ENCODE data around the gene KRT7. TPM values are rescaled to one million over a fixed set of nuclear protein-coding genes. Genes with fewer than 3 reads are reported as not detected.

Gene KRT7
- total and polyA plus RNA-seq, 5 donors: 0.16 to 3.0 (median 1.0) TPM; not detected in 1

- intact Hi-C loops (cut with DNase I): no loop called here
- WGBS: 80% methylated on average over 16 of the region's 16 CpGs
- Histone ChIP-seq H3K4me1 (ENCODE audit: control insufficient read depth, insufficient read depth, low read length) (peaks cover 12% of the 10 kb centered on the region), H3K27me3 (ENCODE audit: control insufficient read depth, insufficient read depth) (no peaks in the 10 kb centered on the region), H3K4me3 (ENCODE audit: low read length) (no peak overlapping the region), H3K9me3 (ENCODE audit: control insufficient read depth, low read length) (no peaks in the 10 kb centered on the region), H3K27ac (ENCODE audit: low read length) (no peak overlapping the region)
- ATAC-seq (no peak), DNase-seq (peak in 1 of 3 donors; percentile 42)
Observed at GRCh38 chr12:52190860-52191729, 41.9 kb upstream of the KRT7 start.

GRCh38 chr12:52191841-52192791, 40.9 kb upstream of the KRT7 start, which contains the start of gene KRT80:
Gene KRT80, minus strand, starts transcription at chr12:52192014. Its CDS starts 112 bp downstream, at chr12:52191902.
- intact Hi-C loops (cut with DNase I): no loop called here
- H3K4me1 ChIP-seq (ENCODE audit: control insufficient read depth, insufficient read depth, low read length): peaks cover 12% of the 10 kb centered on the region
- no peaks in the 10 kb centered on the region for H3K27me3 ChIP-seq (ENCODE audit: control insufficient read depth, insufficient read depth)
- no peak within 1 kb of the TSS for H3K4me3 ChIP-seq (ENCODE audit: low read length)
- no peak within 1 kb of the TSS for H3K27ac ChIP-seq (ENCODE audit: low read length)
- no peaks in the 10 kb centered on the region for H3K9me3 ChIP-seq (ENCODE audit: control insufficient read depth, low read length)
- 69% methylated on average over 20 of the region's 20 CpGs for WGBS
- peak; percentile 88 to 91 for ATAC-seq
- peak; percentile 87 to 92 (median 91) for DNase-seq

- no peak overlapping the region for H3K27ac ChIP-seq (ENCODE audit: low read length)
- H3K9me3 ChIP-seq (ENCODE audit: control insufficient read depth, low read length): no peaks in the 10 kb centered on the region
- intact Hi-C loops (cut with DNase I): no loop called here
- ATAC-seq: no peak
- 64% methylated on average over 6 of the region's 6 CpGs for WGBS
- H3K4me1 ChIP-seq (ENCODE audit: control insufficient read depth, insufficient read depth, low read length): peaks cover 12% of the 10 kb centered on the region
- H3K4me3 ChIP-seq (ENCODE audit: low read length): no peak overlapping the region
- no peak for DNase-seq
- no peaks in the 10 kb centered on the region for H3K27me3 ChIP-seq (ENCODE audit: control insufficient read depth, insufficient read depth)
Observed at GRCh38 chr12:52193532-52193931, 39.5 kb upstream of the KRT7 start.

GRCh38 chr12:52193991-52194390, 39.1 kb upstream of the KRT7 start:
- intact Hi-C loops (cut with DNase I): no loop called here
- WGBS: 26% methylated on average over 6 of the region's 6 CpGs
- Histone ChIP-seq H3K27ac (ENCODE audit: low read length) (no peak overlapping the region), H3K27me3 (ENCODE audit: control insufficient read depth, insufficient read depth) (no peaks in the 10 kb centered on the region), H3K4me3 (ENCODE audit: low read length) (no peak overlapping the region), H3K9me3 (ENCODE audit: control insufficient read depth, low read length) (no peaks in the 10 kb centered on the region), H3K4me1 (ENCODE audit: control insufficient read depth, insufficient read depth, low read length) (peaks cover 15% of the 10 kb centered on the region)
- no peak for ATAC-seq
- peak in 1 of 3 donors; percentile 25 for DNase-seq

GRCh38 chr12:52195065-52195730, 37.8 kb upstream of the KRT7 start:
- intact Hi-C loops (cut with DNase I): no loop called here
- H3K27me3 ChIP-seq (ENCODE audit: control insufficient read depth, insufficient read depth): no peaks in the 10 kb centered on the region
- no peak overlapping the region for H3K27ac ChIP-seq (ENCODE audit: low read length)

GRCh38 chr12:52197371-52198231, 35.4 kb upstream of the KRT7 start:
- H3K27ac ChIP-seq (ENCODE audit: low read length): peak overlapping the region; percentile 2
- intact Hi-C loops (cut with DNase I): no loop called here
- DNase-seq (peak in 1 of 3 donors; percentile 71), ATAC-seq (peak; percentile 53 to 56)
- no peaks in the 10 kb centered on the region for H3K9me3 ChIP-seq (ENCODE audit: control insufficient read depth, low read length)
- H3K4me1 ChIP-seq (ENCODE audit: control insufficient read depth, insufficient read depth, low read length): peaks cover 15% of the 10 kb centered on the region
- no peaks in the 10 kb centered on the region for H3K27me3 ChIP-seq (ENCODE audit: control insufficient read depth, insufficient read depth)
- 60% methylated on average over 11 of the region's 11 CpGs for WGBS
- H3K4me3 ChIP-seq (ENCODE audit: low read length): no peak overlapping the region

More at GRCh38 chr12:52195065-52195730, 37.8 kb upstream of the KRT7 start:
- Histone ChIP-seq H3K9me3 (ENCODE audit: control insufficient read depth, low read length) (no peaks in the 10 kb centered on the region), H3K4me3 (ENCODE audit: low read length) (no peak overlapping the region), H3K4me1 (ENCODE audit: control insufficient read depth, insufficient read depth, low read length) (peaks cover 15% of the 10 kb centered on the region)
- DNase-seq: peak in 1 of 3 donors; percentile 33
- WGBS: 61% methylated on average over 8 of the region's 8 CpGs
- ATAC-seq: no peak

- Histone ChIP-seq H3K4me3 (ENCODE audit: low read length) (no peak overlapping the region), H3K4me1 (ENCODE audit: control insufficient read depth, insufficient read depth, low read length) (peaks cover 9% of the 10 kb centered on the region), H3K27me3 (ENCODE audit: control insufficient read depth, insufficient read depth) (no peaks in the 10 kb centered on the region), H3K9me3 (ENCODE audit: control insufficient read depth, low read length) (no peaks in the 10 kb centered on the region), H3K27ac (ENCODE audit: low read length) (peak overlapping the region; percentile 32)
- ATAC-seq: peak; percentile 10 to 14
- intact Hi-C loops (cut with DNase I): no loop called here
- WGBS: 77% methylated on average over 5 of the region's 5 CpGs
- peak; percentile 38 to 80 (median 77) for DNase-seq
Observed at GRCh38 chr12:52198454-52199215, 34.4 kb upstream of the KRT7 start.

- ATAC-seq (peak; percentile 56 to 70), DNase-seq (peak in 1 of 3 donors; percentile 70)
- WGBS: 66% methylated on average over 8 of the region's 8 CpGs
- Histone ChIP-seq H3K4me1 (ENCODE audit: control insufficient read depth, insufficient read depth, low read length) (peaks cover 7% of the 10 kb centered on the region), H3K27ac (ENCODE audit: low read length) (peak overlapping the region; percentile 32), H3K27me3 (ENCODE audit: control insufficient read depth, insufficient read depth) (no peaks in the 10 kb centered on the region), H3K9me3 (ENCODE audit: control insufficient read depth, low read length) (no peaks in the 10 kb centered on the region), H3K4me3 (ENCODE audit: low read length) (no peak overlapping the region)
- intact Hi-C loops (cut with DNase I): no loop called here
Observed at GRCh38 chr12:52199294-52199919, 33.6 kb upstream of the KRT7 start.

- no peak overlapping the region for H3K27ac ChIP-seq (ENCODE audit: low read length)
- ATAC-seq (no peak), DNase-seq (peak in 1 of 3 donors; percentile 49)
- no peak overlapping the region for H3K4me3 ChIP-seq (ENCODE audit: low read length)
- H3K27me3 ChIP-seq (ENCODE audit: control insufficient read depth, insufficient read depth): no peaks in the 10 kb centered on the region
- intact Hi-C loops (cut with DNase I): no loop called here
- peaks cover 4% of the 10 kb centered on the region for H3K4me1 ChIP-seq (ENCODE audit: control insufficient read depth, insufficient read depth, low read length)
- 90% methylated on average over 13 of the region's 13 CpGs for WGBS
- H3K9me3 ChIP-seq (ENCODE audit: control insufficient read depth, low read length): no peaks in the 10 kb centered on the region
Observed at GRCh38 chr12:52200086-52200780, 32.8 kb upstream of the KRT7 start.
